Natural killer cell (primary cell): ENCODE data around the gene GNAO1. TPM values are rescaled to one million over a fixed set of nuclear protein-coding genes. Genes with fewer than 3 reads are reported as not detected.
A peak's percentile ranks its signal among the peaks of the same experiment; 100 is the strongest.

Experiments used
- ATAC-seq, 3 donors: fragments of 150-1000 bp in 2 of 3; fragments of 200-7000 bp in 1 of 3; cut with Tn5 transposase; 1 replicate in 1 of 3; 2 replicates in 2 of 3; pipeline ENCODE4 v1.10.0; 2021; ENCODE audit warnings: mild to moderate bottlenecking in 2 of 3, moderate library complexity in 2 of 3
- DNase-seq, 2 donors: peaks; one replicate each; pipeline versions ENCODE4 v3.0.0 to v3.0.0-alpha.2; 2013 to 2021; ENCODE audit warnings: mixed read lengths in 1 of 2
- H3K27ac ChIP-seq: one replicate; pipeline ENCODE4 v1.5.1; 2013; ENCODE audit warnings: mild to moderate bottlenecking, low read length
- H3K27me3 ChIP-seq: one replicate; pipeline ENCODE4 v1.6.1; 2013; ENCODE audit warnings: low read length; ENCODE audit not compliant: control insufficient read depth, insufficient read depth
- H3K36me3 ChIP-seq: one replicate; pipeline ENCODE4 v1.6.1; 2013; ENCODE audit warnings: low read length; ENCODE audit not compliant: control insufficient read depth, insufficient read depth
- H3K4me1 ChIP-seq: one replicate; pipeline ENCODE4 v1.6.1; 2013; ENCODE audit warnings: low read length; ENCODE audit not compliant: control insufficient read depth, insufficient read depth
- H3K4me3 ChIP-seq: one replicate; pipeline ENCODE4 v1.5.1; 2013; ENCODE audit warnings: low read length
- H3K9me3 ChIP-seq: one replicate; pipeline ENCODE4 v1.6.1; 2013; ENCODE audit warnings: low read length; ENCODE audit not compliant: control insufficient read depth, insufficient read depth
- H3K27ac Mint-ChIP-seq, 2 donors: one replicate each; pipeline ENCODE4 v1.8.0; 2022; ENCODE audit warnings: mild to moderate bottlenecking in 2 of 2, mixed read lengths in 2 of 2, moderate library complexity in 1 of 2
- H3K27me3 Mint-ChIP-seq, 2 donors: one replicate each; pipeline ENCODE4 v1.8.0; 2022; ENCODE audit warnings: low read depth in 2 of 2, mixed read lengths in 2 of 2
- H3K36me3 Mint-ChIP-seq: one replicate; pipeline ENCODE4 v1.8.0; 2022; ENCODE audit warnings: mixed read lengths
- H3K4me1 Mint-ChIP-seq, 2 donors: one replicate each; pipeline ENCODE4 v1.8.0; 2022; ENCODE audit warnings: mixed read lengths in 2 of 2
- H3K4me3 Mint-ChIP-seq: one replicate; pipeline ENCODE4 v1.8.0; 2022; ENCODE audit warnings: mild to moderate bottlenecking, moderate library complexity, mixed read lengths
- H3K9me3 Mint-ChIP-seq, 2 donors: one replicate each; pipeline ENCODE4 v1.8.0; 2022; ENCODE audit warnings: mixed read lengths in 2 of 2
- WGBS: methylation state at CpG from one replicate; pipeline ENCODE4 v1.1.7; 2013; ENCODE audit warnings: missing lambda C conversion rate; ENCODE audit not compliant: insufficient coverage; 5-methylcytosine and 5-hydroxymethylcytosine counted together
- intact Hi-C: fragments of 100-400 bp; cut with micrococcal nuclease; formaldehyde crosslinking; loops from one replicate; pipeline ENCODE4 v1.14.2; 2022
- total RNA-seq, 4 donors: library from RNA; stranded (reverse); fragments of 120-200 nt in 1 of 4; gene quantifications; one replicate each; pipeline versions ENCODE4 v1.2.3 to v1.2.4, GENCODE V29; 2013 to 2022
- TF ChIP-seq, protein P1 (sequence below): fragments of 200-600 bp; IDR thresholded peaks from one replicate; pipeline ENCODE4 v1.8.0; 2022; ENCODE audit warnings: antibody characterized with exemption

Gene GNAO1
- total RNA-seq, 3 donors from 2014 or later (not counting 1 experiment from before 2014, with no cell fraction given), result 0.45 to 4.6 (median 1.1) TPM

DNA sequence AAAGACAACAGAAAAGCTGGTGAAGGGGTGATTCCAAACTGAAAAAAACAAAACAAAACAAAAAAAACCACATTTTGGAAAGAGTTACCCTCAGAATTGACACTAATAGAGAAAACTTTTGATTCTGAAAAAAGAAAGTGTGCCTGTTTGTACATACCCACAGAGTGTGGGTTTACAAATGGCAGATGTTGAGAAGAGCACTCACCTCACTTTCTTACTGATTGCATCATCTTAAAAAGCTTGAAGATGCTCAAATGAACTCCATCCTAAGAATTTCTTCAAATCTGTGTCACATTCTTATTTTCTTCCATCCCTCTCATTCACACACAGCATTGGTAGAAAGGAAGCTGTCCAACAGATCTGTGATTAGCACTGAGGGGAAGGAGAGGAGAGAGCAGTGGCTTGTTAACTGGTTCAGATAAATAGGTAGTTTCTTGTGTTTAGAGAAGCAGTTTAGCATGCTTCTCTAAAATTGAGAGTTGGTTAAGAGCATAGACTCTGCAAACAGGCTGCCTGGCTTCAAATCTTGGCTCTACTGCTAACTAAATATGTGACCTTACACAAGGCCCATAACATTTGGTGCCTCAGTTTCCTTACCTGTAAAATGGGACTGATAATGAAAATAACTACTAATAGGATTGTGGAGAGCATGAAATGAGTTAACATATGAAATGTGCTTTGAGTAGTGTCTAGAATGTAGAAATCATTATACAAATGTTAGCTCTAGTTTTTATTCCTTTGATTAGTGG, 6.9 kb downstream of the GNAO1 start:
- Mint-ChIP-seq H3K9me3 (no peaks in the 10 kb centered on the region), H3K4me1 (peaks cover 0 to 12% of the 10 kb centered on the region in 2 donors), H3K36me3 (no peaks in the 10 kb centered on the region), H3K4me3 (no peak overlapping the region), H3K27ac (no peak overlapping the region), H3K27me3 (peaks cover 25 to 50% of the 10 kb centered on the region in 2 donors)
- no peak overlapping the region for H3K4me3 ChIP-seq
- H3K27me3 ChIP-seq, result peaks cover 22% of the 10 kb centered on the region
- no peak overlapping the region for H3K27ac ChIP-seq
- intact Hi-C loops, result no loop called here
- no peak for ATAC-seq
- TF ChIP-seq, protein P1, sequence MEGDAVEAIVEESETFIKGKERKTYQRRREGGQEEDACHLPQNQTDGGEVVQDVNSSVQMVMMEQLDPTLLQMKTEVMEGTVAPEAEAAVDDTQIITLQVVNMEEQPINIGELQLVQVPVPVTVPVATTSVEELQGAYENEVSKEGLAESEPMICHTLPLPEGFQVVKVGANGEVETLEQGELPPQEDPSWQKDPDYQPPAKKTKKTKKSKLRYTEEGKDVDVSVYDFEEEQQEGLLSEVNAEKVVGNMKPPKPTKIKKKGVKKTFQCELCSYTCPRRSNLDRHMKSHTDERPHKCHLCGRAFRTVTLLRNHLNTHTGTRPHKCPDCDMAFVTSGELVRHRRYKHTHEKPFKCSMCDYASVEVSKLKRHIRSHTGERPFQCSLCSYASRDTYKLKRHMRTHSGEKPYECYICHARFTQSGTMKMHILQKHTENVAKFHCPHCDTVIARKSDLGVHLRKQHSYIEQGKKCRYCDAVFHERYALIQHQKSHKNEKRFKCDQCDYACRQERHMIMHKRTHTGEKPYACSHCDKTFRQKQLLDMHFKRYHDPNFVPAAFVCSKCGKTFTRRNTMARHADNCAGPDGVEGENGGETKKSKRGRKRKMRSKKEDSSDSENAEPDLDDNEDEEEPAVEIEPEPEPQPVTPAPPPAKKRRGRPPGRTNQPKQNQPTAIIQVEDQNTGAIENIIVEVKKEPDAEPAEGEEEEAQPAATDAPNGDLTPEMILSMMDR, result no peak
- H3K4me1 ChIP-seq, result peaks cover 30% of the 10 kb centered on the region
- no peaks in the 10 kb centered on the region for H3K36me3 ChIP-seq
- DNase-seq, result no peak
- peaks cover 2% of the 10 kb centered on the region for H3K9me3 ChIP-seq

DNA sequence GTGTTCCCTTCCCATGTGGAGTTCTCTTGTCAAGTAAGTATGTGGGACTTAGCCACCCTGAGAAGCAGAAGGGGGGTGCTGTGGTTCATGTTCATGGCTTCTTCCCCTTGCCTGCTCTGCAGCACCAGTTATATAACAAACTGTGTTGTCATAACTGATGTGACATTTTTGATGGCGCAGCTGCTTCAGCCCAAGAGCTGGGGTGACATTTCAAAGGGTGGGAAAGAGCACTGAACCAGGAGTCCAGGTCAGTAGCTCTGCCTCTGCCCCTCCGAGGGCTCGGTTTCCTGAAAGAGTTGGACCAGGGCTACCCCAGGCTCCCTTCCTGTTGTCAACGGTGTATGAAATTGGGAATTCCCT, 7.4 kb downstream of the GNAO1 start:
- H3K27ac ChIP-seq, result no peak overlapping the region
- ATAC-seq, result no peak
- peaks cover 16% of the 10 kb centered on the region for H3K27me3 ChIP-seq

DNA sequence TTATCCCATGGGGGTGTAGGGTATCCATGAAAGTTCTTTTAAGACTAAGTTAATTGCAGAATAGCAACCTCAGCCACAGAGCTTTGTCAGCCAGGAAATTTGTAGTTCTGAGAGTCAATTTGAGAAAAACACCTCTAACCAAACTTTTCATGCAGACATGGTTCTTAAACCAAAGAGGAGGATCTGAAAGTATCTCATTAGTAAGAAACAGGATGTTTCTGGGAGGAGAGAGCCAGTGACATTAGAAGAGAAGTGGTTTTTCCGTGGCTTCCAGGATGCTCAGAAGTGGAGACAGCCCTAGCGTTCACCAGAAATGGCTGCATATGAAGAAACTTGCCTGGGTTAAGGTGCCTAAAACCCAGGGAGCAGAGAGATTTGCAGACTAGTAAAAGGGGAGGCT, 7.9 kb downstream of the GNAO1 start:
- Histone ChIP-seq H3K27me3 (peaks cover 12% of the 10 kb centered on the region), H3K36me3 (no peaks in the 10 kb centered on the region), H3K4me1 (peaks cover 21% of the 10 kb centered on the region), H3K27ac (no peak overlapping the region), H3K4me3 (no peak overlapping the region), H3K9me3 (no peaks in the 10 kb centered on the region)
- Mint-ChIP-seq H3K36me3 (no peaks in the 10 kb centered on the region), H3K27me3 (peaks cover 16 to 41% of the 10 kb centered on the region in 2 donors), H3K4me3 (no peak overlapping the region), H3K9me3 (no peaks in the 10 kb centered on the region), H3K4me1 (peaks cover 0 to 4% of the 10 kb centered on the region in 2 donors), H3K27ac (no peak overlapping the region)
- TF ChIP-seq, protein P1, result no peak
- DNase-seq, result peak in 1 of 2 donors; percentile 40
- WGBS, result 2% methylated on average over 2 of the region's 2 CpGs
- intact Hi-C loops, result no loop called here
- ATAC-seq, result no peak

More for the DNA sequence above, 7.4 kb downstream of the GNAO1 start:
- TF ChIP-seq, protein P1, result no peak
- H3K36me3 ChIP-seq, result no peaks in the 10 kb centered on the region
- no peak overlapping the region for H3K4me3 ChIP-seq
- Mint-ChIP-seq H3K27me3 (peaks cover 20 to 45% of the 10 kb centered on the region in 2 donors), H3K9me3 (no peaks in the 10 kb centered on the region), H3K4me1 (peaks cover 0 to 8% of the 10 kb centered on the region in 2 donors), H3K4me3 (no peak overlapping the region), H3K27ac (no peak overlapping the region), H3K36me3 (no peaks in the 10 kb centered on the region)
- no peak for DNase-seq
- intact Hi-C loops, result no loop called here
- 54% methylated on average over 4 of the region's 4 CpGs for WGBS
- peaks cover 25% of the 10 kb centered on the region for H3K4me1 ChIP-seq
- H3K9me3 ChIP-seq, result no peaks in the 10 kb centered on the region

DNA sequence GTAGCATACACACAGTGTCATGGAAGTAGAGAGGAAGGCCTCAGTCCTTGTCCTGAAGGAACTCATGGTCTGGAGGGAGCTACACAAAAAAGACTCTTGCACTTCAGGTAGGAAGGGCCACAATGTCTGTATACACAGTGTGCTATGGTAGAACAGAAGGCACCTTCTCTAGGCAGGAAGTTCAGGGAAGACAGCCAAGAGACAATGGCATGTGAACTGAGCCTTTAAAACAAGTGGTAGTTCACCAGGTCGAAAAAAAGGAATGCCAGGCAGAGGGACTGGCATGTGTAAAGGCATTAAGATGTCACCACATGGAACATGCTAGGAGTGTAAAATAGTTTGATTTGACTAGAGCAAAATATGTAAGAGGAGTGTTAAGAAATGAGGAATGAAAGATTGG, 9.7 kb downstream of the GNAO1 start:
- no peaks in the 10 kb centered on the region for H3K36me3 ChIP-seq
- Mint-ChIP-seq H3K4me1 (no peaks in the 10 kb centered on the region), H3K27me3 (peaks cover 15 to 33% of the 10 kb centered on the region in 2 donors), H3K9me3 (no peaks in the 10 kb centered on the region), H3K36me3 (no peaks in the 10 kb centered on the region), H3K4me3 (no peak overlapping the region), H3K27ac (no peak overlapping the region)
- ATAC-seq (no peak), DNase-seq (no peak)
- peaks cover 16% of the 10 kb centered on the region for H3K4me1 ChIP-seq
- intact Hi-C loops, result no loop called here
- no peak overlapping the region for H3K4me3 ChIP-seq
- no peak overlapping the region for H3K27ac ChIP-seq
- H3K27me3 ChIP-seq, result peaks cover 2% of the 10 kb centered on the region
- WGBS, result 100% methylated on average over 1 of the region's 1 CpG
- no peaks in the 10 kb centered on the region for H3K9me3 ChIP-seq
- TF ChIP-seq, protein P1, result no peak
